GM21619 (cell line): ENCODE data around the gene LRIG3.
"Not testable (repeated sequence)": the region's sequence is repeated elsewhere in the genome, so short reads cannot be mapped to it uniquely, and the experiment has no call there.

Experiments
- ATAC-seq: cut with Tn5 transposase; IDR thresholded peaks from one replicate; pipeline ENCODE4 v1.9.1; 2021; ENCODE audit not compliant: unreplicated experiment

Gene LRIG3

GRCh38 chr12:58860056-58860787, 60.1 kb downstream of the LRIG3 start:
- ATAC-seq = no peak

- ATAC-seq = no peak
Measured at GRCh38 chr12:58858030-58858429, 62.3 kb downstream of the LRIG3 start.

GRCh38 chr12:58857206-58857605, 63.1 kb downstream of the LRIG3 start:
- not testable (repeated sequence) for ATAC-seq

- ATAC-seq = not testable (repeated sequence)
Measured at GRCh38 chr12:58855630-58856029, 64.7 kb downstream of the LRIG3 start.

- ATAC-seq = no peak
Measured at GRCh38 chr12:58850826-58851225, 69.5 kb downstream of the LRIG3 start.

GRCh38 chr12:58847901-58848600, 72.3 kb downstream of the LRIG3 start:
- no peak for ATAC-seq

- ATAC-seq = no peak
Measured at GRCh38 chr12:58844161-58844560, 76.1 kb downstream of the LRIG3 start.

GRCh38 chr12:58841058-58841798, 79.1 kb downstream of the LRIG3 start:
- no peak for ATAC-seq

- no peak for ATAC-seq
Measured at GRCh38 chr12:58833853-58834252, 86.5 kb downstream of the LRIG3 start.

GRCh38 chr12:58832920-58833319, 87.4 kb downstream of the LRIG3 start:
- ATAC-seq = no peak
